ENCODE results near the gene EIF2B2.

The EIF2B2 gene

GRCh38 chr14:74975059-74975810 is 27.5 kb upstream of the EIF2B2 start:
- no peak for ATAC-seq
- TF ChIP-seq ZNF565 (CRISPR knock-in tag; conservative IDR thresholded peaks at IDR 0.05; ENCODE audit: low read depth) = no peak
- TF ChIP-seq ZFP30 (CRISPR knock-in tag; IDR thresholded peaks at IDR 0.05) = no peak

- TF ChIP-seq POU6F1 (CRISPR knock-in tag; IDR thresholded peaks at IDR 0.05; ENCODE audit: borderline replicate concordance, low read depth) = no peak
- no peak for TF ChIP-seq ZNF70 (CRISPR knock-in tag; IDR thresholded peaks at IDR 0.05)
- TF ChIP-seq ZFP3 (CRISPR knock-in tag; IDR thresholded peaks at IDR 0.05) = no peak
- TF ChIP-seq TSHZ2 (CRISPR knock-in tag; IDR thresholded peaks at IDR 0.05) = no peak
- no peak for TF ChIP-seq ZC3H10 (CRISPR knock-in tag; IDR thresholded peaks at IDR 0.05)
- no peak for TF ChIP-seq BACH2 (CRISPR knock-in tag; IDR thresholded peaks at IDR 0.05; ENCODE audit: borderline replicate concordance)
- no peak for TF ChIP-seq CSRNP3 (CRISPR knock-in tag; IDR thresholded peaks at IDR 0.05)
- TF ChIP-seq PPARA (CRISPR knock-in tag; IDR thresholded peaks at IDR 0.05; ENCODE audit: borderline replicate concordance) = no peak
- no peak for TF ChIP-seq ZNF8 (CRISPR knock-in tag; IDR thresholded peaks at IDR 0.05)
- TF ChIP-seq ZFP30 (CRISPR knock-in tag; IDR thresholded peaks at IDR 0.05) = no peak
- no peak for TF ChIP-seq ARNTL (CRISPR knock-in tag; IDR thresholded peaks at IDR 0.05; ENCODE audit: borderline replicate concordance, low read depth)
- TF ChIP-seq SNAI2 (CRISPR knock-in tag; IDR thresholded peaks at IDR 0.05) = no peak
- no peak for TF ChIP-seq CSDC2 (CRISPR knock-in tag; IDR thresholded peaks at IDR 0.05)
- no peak for ATAC-seq
Measured at GRCh38 chr14:74976264-74977113, 26.2 kb upstream of the EIF2B2 start.

GRCh38 chr14:74977164-74977900 is 25.4 kb upstream of the EIF2B2 start:
- ATAC-seq = no peak
- TF ChIP-seq OSR1 (CRISPR knock-in tag; IDR thresholded peaks at IDR 0.05) (no peak), GLIS3 (CRISPR knock-in tag; IDR thresholded peaks at IDR 0.05) (no peak), ZNF565 (CRISPR knock-in tag; conservative IDR thresholded peaks at IDR 0.05; ENCODE audit: low read depth) (no peak), SNAI2 (CRISPR knock-in tag; IDR thresholded peaks at IDR 0.05) (no peak), ZFP3 (CRISPR knock-in tag; IDR thresholded peaks at IDR 0.05) (no peak), ARNTL (CRISPR knock-in tag; IDR thresholded peaks at IDR 0.05; ENCODE audit: borderline replicate concordance, low read depth) (no peak), ZFP30 (CRISPR knock-in tag; IDR thresholded peaks at IDR 0.05) (no peak), TCF4 (CRISPR knock-in tag; IDR thresholded peaks at IDR 0.05; ENCODE audit: borderline replicate concordance) (no peak), TSHZ2 (CRISPR knock-in tag; IDR thresholded peaks at IDR 0.05) (no peak), ZNF8 (CRISPR knock-in tag; IDR thresholded peaks at IDR 0.05) (no peak), CSRNP3 (CRISPR knock-in tag; IDR thresholded peaks at IDR 0.05) (no peak)

All from SK-N-SH treated with all-trans-retinoic acid at 6 μM for 48 hours (cell line).